ENCODE results near the gene MED13L. TPM values are rescaled to one million over a fixed set of nuclear protein-coding genes. Genes with fewer than 3 reads are reported as not detected.

The MED13L gene
- total and polyA plus RNA-seq, 2 donors (not counting 1 experiment from before 2014, with no cell fraction given): 56.5 to 97.3 TPM

DNA sequence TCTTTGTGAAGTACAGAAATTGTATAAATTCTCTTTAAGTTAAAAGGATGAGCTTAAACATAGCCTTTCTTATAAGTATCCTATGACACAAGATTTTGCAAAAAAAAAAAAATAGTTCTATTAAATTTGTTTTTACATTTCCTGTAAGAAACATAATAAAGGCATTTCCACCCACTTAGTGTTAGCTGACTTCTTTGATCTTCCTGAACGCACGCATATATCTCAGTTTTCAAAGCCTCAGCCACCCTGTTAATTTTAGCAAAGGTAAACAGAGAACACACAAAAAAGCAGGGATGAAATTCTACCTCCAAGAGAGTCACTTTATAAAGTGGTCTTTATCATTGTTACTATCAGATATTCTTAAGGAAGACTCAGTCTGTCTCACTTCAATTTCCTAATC lies 277.9 kb downstream of the MED13L start:
- no peaks in the 10 kb centered on the region for H4K20me1 ChIP-seq (ENCODE audit: control insufficient read depth, extremely low read depth, insufficient read depth, low read length)
- H3K27me3 ChIP-seq (ENCODE audit: control insufficient read depth, insufficient read depth, low read length): no peaks in the 10 kb centered on the region
- no peak overlapping the region for H3K9ac ChIP-seq (ENCODE audit: insufficient read depth, low read length)
- no peak overlapping the region for H3K27ac ChIP-seq (ENCODE audit: insufficient read depth, low read length)
- no peaks in the 10 kb centered on the region for H3K4me1 ChIP-seq (ENCODE audit: control insufficient read depth, extremely low read depth, insufficient read depth, low read length)
- TF ChIP-seq, protein P1, sequence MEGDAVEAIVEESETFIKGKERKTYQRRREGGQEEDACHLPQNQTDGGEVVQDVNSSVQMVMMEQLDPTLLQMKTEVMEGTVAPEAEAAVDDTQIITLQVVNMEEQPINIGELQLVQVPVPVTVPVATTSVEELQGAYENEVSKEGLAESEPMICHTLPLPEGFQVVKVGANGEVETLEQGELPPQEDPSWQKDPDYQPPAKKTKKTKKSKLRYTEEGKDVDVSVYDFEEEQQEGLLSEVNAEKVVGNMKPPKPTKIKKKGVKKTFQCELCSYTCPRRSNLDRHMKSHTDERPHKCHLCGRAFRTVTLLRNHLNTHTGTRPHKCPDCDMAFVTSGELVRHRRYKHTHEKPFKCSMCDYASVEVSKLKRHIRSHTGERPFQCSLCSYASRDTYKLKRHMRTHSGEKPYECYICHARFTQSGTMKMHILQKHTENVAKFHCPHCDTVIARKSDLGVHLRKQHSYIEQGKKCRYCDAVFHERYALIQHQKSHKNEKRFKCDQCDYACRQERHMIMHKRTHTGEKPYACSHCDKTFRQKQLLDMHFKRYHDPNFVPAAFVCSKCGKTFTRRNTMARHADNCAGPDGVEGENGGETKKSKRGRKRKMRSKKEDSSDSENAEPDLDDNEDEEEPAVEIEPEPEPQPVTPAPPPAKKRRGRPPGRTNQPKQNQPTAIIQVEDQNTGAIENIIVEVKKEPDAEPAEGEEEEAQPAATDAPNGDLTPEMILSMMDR (conservative IDR thresholded peaks at IDR 0.05 in 1 of 2, IDR thresholded peaks at IDR 0.05 in 1 of 2; ENCODE audit: low read depth in 1 of 2, low read length in 2 of 2): no peak
- TF ChIP-seq EZH2 (IDR thresholded peaks at IDR 0.05; ENCODE audit: low read length, missing control alignments): no peak
- H3K9me3 ChIP-seq (ENCODE audit: control insufficient read depth, insufficient read depth, low read depth, low read length): no peaks in the 10 kb centered on the region
- H3K4me2 ChIP-seq (ENCODE audit: extremely low read depth, insufficient read depth, low read length): no peak overlapping the region
- no peaks in the 10 kb centered on the region for H3K79me2 ChIP-seq (ENCODE audit: control insufficient read depth, insufficient read depth, low read length)
- no peak for DNase-seq (ENCODE audit: low read depth in 2 of 2)
- no peak overlapping the region for H2AFZ ChIP-seq (ENCODE audit: low read length)
- H3K4me3 ChIP-seq (replicated peaks in 1 of 4; ENCODE audit: control extremely low read depth in 1 of 4, insufficient read depth in 1 of 4, low read depth in 3 of 4, low read length in 4 of 4): no peak overlapping the region
- no peaks in the 10 kb centered on the region for H3K36me3 ChIP-seq (ENCODE audit: control insufficient read depth, insufficient read depth, low read length)

DNA sequence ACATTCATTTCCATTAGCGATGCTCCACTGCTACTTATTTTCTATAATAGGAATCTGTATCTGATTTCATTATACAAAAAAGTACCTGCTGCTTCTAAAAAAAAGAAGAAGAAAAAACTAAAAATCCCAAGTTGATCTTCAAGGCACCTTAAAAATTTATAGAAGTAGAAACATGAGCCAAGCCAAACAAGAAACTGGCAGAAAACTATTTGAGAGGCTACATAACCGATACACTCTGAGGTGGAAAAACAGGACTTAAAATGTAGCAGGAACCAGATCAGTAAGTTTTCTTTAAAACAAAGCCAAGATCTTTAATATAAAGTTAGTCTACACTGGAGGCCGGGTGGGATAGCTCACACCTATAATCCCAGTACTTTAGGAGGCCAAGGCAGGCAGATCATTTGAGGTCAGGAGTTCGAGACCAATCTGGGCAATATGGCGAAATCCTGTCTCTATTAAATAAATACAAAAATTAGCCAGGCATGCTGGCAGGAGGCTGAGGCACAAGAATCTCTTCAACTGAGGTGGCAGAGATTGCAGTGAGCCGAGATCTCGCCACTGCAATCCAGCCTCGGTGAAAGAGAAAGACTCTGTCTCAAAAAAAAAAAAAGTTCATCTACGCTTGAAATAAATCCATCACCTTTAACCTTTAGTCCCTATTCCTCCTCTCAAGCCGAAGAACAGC lies 278.6 kb downstream of the MED13L start:
- no peaks in the 10 kb centered on the region for H3K4me1 ChIP-seq (ENCODE audit: control insufficient read depth, extremely low read depth, insufficient read depth, low read length)
- no peaks in the 10 kb centered on the region for H3K79me2 ChIP-seq (ENCODE audit: control insufficient read depth, insufficient read depth, low read length)
- no peak overlapping the region for H3K9ac ChIP-seq (ENCODE audit: insufficient read depth, low read length)
- no peak overlapping the region for H3K4me3 ChIP-seq (replicated peaks in 1 of 4; ENCODE audit: control extremely low read depth in 1 of 4, insufficient read depth in 1 of 4, low read depth in 3 of 4, low read length in 4 of 4)
- no peaks in the 10 kb centered on the region for H3K9me3 ChIP-seq (ENCODE audit: control insufficient read depth, insufficient read depth, low read depth, low read length)
- no peaks in the 10 kb centered on the region for H3K27me3 ChIP-seq (ENCODE audit: control insufficient read depth, insufficient read depth, low read length)
- DNase-seq (ENCODE audit: low read depth in 2 of 2): peak in 1 of 2 donors; percentile 22
- TF ChIP-seq EZH2 (IDR thresholded peaks at IDR 0.05; ENCODE audit: low read length, missing control alignments): no peak
- TF ChIP-seq, protein P1 (conservative IDR thresholded peaks at IDR 0.05 in 1 of 2, IDR thresholded peaks at IDR 0.05 in 1 of 2; ENCODE audit: low read depth in 1 of 2, low read length in 2 of 2): no peak
- no peak overlapping the region for H3K4me2 ChIP-seq (ENCODE audit: extremely low read depth, insufficient read depth, low read length)
- H4K20me1 ChIP-seq (ENCODE audit: control insufficient read depth, extremely low read depth, insufficient read depth, low read length): no peaks in the 10 kb centered on the region
- no peak overlapping the region for H2AFZ ChIP-seq (ENCODE audit: low read length)
- H3K36me3 ChIP-seq (ENCODE audit: control insufficient read depth, insufficient read depth, low read length): no peaks in the 10 kb centered on the region
- H3K27ac ChIP-seq (ENCODE audit: insufficient read depth, low read length): no peak overlapping the region

DNA sequence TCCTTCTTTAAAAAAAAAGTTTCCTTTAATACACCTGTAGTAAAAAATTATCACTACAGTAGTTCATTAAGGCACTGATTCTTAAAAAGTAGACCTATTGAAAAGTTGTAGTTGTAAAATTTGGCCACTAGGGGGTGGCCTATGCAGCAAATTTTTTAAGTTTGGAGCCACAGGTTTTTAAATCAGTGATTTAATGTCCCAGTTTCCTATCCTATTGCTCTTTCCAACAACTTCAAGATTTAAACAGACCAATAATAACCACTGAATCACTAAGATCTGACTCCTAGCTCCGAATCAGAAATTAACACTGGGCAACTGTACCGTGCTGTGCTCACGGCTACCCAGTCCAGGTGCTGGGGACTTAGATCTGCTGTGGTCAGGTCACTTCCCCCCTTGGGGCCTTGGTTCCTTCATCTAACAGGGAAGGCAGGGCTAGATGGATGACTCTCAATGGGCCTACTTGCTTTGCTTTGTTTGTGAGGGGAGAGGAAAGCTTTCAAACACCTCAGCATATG lies 279.3 kb downstream of the MED13L start:
- TF ChIP-seq, protein P1 (conservative IDR thresholded peaks at IDR 0.05 in 1 of 2, IDR thresholded peaks at IDR 0.05 in 1 of 2; ENCODE audit: low read depth in 1 of 2, low read length in 2 of 2): peak; percentile 58 to 62
- TF ChIP-seq EZH2 (IDR thresholded peaks at IDR 0.05; ENCODE audit: low read length, missing control alignments): no peak
- no peak overlapping the region for H3K9ac ChIP-seq (ENCODE audit: insufficient read depth, low read length)
- H2AFZ ChIP-seq (ENCODE audit: low read length): no peak overlapping the region
- peak; percentile 51 to 76 for DNase-seq (ENCODE audit: low read depth in 2 of 2)
- H3K36me3 ChIP-seq (ENCODE audit: control insufficient read depth, insufficient read depth, low read length): no peaks in the 10 kb centered on the region
- no peak overlapping the region for H3K4me3 ChIP-seq (replicated peaks in 1 of 4; ENCODE audit: control extremely low read depth in 1 of 4, insufficient read depth in 1 of 4, low read depth in 3 of 4, low read length in 4 of 4)
- H3K4me1 ChIP-seq (ENCODE audit: control insufficient read depth, extremely low read depth, insufficient read depth, low read length): no peaks in the 10 kb centered on the region
- H3K27ac ChIP-seq (ENCODE audit: insufficient read depth, low read length): no peak overlapping the region
- no peaks in the 10 kb centered on the region for H3K27me3 ChIP-seq (ENCODE audit: control insufficient read depth, insufficient read depth, low read length)
- no peaks in the 10 kb centered on the region for H3K9me3 ChIP-seq (ENCODE audit: control insufficient read depth, insufficient read depth, low read depth, low read length)
- no peaks in the 10 kb centered on the region for H4K20me1 ChIP-seq (ENCODE audit: control insufficient read depth, extremely low read depth, insufficient read depth, low read length)
- no peaks in the 10 kb centered on the region for H3K79me2 ChIP-seq (ENCODE audit: control insufficient read depth, insufficient read depth, low read length)
- H3K4me2 ChIP-seq (ENCODE audit: extremely low read depth, insufficient read depth, low read length): no peak overlapping the region
